NCI-H2029 treated with DMSO at 0.1 percent for 48 hours (cell line): Measurements from ENCODE around the gene SLC12A9.

Experiments used
- DNase-seq: peaks from one replicate; lab custom pipeline; 2025; lab: John Stamatoyannopoulos, UW

The SLC12A9 gene

GRCh38 chr7:100861616-100861985 is 9.1 kb downstream of the SLC12A9 start:
- no peak for DNase-seq

DNA sequence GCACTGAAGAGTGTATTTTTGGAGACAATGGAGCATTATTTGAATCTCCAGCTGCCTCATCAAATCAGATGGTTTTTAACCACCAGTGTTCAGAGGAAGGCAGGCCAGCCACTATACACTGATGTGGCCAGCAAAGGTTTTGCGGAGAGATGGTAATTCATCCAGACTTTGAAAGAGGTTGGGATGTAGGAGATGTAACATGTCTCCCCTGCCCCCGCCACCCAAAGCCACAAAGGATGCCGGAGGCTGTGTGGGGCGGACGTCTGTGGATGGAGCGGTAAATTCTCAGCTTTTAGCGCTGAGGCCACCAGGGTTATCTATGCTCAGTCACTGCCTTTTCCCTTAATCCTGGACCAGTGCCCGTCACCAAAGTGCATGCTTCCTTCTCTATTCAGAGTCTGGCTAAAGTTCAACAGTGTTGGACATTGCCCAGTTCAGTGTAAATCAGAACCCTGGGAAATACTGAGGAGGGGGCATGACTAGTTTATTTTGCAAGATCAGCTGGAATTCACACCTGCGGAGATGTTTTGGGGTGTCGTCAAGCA is 11.0 kb downstream of the SLC12A9 start:
- no peak for DNase-seq

GRCh38 chr7:100864263-100864845 is 11.8 kb downstream of the SLC12A9 start:
- DNase-seq: no peak

- DNase-seq: no peak
These were observed 12.9 kb downstream of the SLC12A9 start for GRCh38 chr7:100865372-100865911.

DNA sequence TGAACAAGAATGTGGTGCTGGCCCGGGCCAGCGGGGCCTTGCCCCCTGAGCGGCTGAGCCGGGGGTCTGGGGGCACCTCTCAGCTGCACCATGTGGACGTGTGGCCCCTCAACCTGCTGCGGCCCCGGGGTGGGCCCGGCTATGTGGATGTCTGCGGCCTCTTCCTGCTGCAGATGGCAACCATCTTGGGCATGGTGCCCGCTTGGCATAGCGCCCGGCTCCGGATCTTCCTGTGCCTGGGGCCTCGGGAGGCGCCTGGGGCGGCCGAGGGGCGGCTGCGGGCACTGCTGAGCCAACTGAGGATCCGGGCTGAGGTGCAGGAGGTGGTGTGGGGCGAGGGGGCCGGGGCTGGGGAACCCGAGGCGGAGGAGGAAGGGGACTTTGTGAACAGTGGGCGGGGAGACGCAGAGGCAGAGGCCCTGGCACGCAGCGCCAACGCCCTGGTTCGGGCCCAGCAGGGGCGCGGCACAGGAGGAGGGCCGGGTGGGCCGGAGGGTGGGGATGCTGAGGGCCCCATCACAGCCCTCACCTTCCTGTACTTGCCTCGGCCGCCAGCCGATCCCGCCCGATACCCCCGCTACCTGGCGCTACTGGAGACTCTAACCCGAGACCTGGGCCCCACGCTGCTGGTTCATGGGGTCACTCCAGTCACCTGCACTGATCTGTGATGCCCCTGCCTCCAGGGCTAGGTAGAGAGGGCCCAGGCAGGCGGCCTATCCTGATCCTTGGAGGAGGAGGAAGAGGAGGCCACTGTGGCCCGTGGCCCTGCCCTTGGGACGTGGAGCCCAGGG is 13.6 kb downstream of the SLC12A9 start:
- peak; percentile 51 for DNase-seq

- DNase-seq: no peak
These were observed 14.2 kb downstream of the SLC12A9 start for GRCh38 chr7:100866729-100867039.

- no peak for DNase-seq
These were observed 14.7 kb downstream of the SLC12A9 start, which contains the start of gene TRIP6 for GRCh38 chr7:100867040-100867775. Gene TRIP6, plus strand, starts transcription at chr7:100867387. Its CDS starts 111 bp downstream, at chr7:100867498.

- no peak for DNase-seq
These were observed 15.4 kb downstream of the SLC12A9 start for GRCh38 chr7:100867776-100868485.

GRCh38 chr7:100873599-100874299 is 21.2 kb downstream of the SLC12A9 start:
- no peak for DNase-seq

DNA sequence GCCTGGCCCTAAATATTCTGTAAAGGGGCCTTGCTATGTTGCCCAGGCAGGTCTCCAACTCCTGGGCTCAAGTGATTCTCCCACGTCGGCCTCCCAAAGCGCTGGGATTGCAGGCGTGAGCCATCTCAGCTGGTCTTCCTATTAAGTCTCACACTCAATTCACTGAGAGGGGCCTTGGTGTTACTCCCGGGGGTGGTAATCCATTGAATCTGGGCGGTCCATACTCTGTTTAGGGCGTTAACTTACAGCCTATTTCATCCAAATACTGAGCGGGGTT is 21.7 kb downstream of the SLC12A9 start:
- no peak for DNase-seq

DNA sequence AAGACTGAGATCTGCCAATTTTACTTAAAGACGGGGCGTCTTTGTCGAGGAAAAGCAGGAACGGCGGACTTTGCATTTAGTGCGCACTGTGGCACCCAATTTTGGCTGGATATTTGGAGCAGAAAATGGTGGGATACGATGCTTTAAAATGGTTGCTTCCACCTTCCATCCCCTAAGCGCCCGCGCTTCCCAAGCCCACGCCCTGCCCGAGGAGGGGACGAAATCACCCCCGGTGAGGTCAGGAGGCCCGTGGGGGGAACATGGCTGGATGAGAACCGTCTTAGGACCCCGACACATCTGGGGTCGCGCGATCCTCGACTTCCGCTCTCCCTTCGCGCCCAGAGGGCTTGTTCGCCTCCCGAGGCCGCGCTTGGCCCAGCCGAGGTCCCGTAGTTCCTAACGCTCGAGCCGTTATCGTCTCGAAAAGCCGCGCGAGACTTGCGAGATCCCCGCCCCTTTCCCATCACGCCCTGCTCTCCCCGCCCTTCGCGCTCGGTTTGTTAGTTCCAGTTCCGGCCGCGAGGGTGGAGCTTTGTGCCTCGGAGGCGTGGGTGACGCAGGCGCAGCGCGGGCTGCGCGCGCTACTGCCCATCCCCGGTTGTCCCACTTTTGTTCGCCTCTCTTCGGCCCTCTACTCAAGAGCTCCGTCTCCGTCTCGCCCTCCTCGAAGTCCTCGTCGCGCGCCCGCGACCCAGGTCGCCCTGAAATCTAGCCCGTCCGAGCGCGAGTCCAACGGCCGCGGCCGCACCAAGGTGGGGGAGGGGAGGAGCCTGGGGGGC is 22.3 kb downstream of the SLC12A9 start, which contains the start of gene SRRT:
Gene SRRT, plus strand, starts transcription at position 527 of the 779 bp plus-strand sequence. CDS start 488 bp downstream, outside the sequence.
- peak; percentile 89 for DNase-seq

GRCh38 chr7:100875356-100875751 is 22.8 kb downstream of the SLC12A9 start:
- DNase-seq: no peak

DNA sequence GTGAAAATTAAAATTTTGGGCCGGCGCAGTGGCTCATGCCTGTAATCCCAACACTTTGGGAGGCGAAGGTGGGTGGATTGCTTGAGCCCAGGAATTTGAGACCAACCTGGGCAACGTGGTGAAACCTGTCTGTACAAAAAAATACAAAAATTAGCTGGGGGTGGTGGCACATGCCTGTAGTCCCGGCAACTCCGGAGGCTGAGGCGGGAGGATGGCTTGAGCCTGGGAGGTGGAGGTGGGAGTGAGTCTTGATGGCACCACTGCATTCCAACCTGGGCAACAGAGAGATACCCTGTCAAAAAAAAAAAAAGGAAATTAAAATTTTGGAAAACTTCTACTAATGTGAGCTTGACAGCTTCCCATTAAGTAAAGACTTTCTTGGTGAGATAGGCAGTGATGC is 25.5 kb downstream of the SLC12A9 start:
- DNase-seq: no peak

DNA sequence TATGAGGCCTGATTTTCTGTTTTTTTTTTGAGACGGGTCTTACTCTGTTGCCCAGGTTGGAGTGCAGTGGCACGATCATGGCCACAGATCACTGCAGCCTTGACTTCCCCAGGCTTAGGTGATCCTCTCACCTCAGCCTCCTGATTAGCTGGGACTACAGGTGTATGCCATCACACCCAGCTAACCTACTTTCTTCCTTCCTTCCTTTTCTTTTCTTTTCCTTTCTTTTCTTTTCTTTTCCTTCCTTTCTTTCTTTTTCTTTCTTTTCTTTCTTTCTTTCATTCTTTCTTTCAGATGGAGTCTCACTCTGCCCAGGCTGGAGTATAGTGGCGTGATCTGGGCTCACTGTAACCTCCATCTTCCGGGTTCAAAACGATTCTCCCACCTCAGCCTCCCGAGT is 26.2 kb downstream of the SLC12A9 start:
- no peak for DNase-seq

- no peak for DNase-seq
These were observed 27.3 kb downstream of the SLC12A9 start for GRCh38 chr7:100879685-100880261.

DNA sequence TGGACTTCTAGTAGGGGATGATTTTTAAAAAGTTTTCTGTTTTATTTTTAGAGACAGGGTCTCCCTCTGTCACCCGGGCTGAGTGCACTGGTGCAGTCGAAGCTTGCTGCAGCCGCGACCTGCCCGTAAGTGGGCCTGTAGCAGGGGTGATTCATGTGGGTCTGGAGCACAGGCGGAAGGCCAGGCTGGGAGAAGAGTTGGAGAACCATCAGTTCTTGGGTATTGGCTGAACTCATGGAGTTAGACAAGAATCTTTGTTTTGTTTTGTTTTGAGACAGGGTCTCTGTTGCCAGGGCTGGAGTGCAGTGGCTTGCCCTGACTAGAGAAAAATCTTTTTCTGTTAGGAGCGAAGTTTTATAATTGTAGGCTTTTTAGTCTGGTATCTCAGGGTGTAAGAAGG is 28.1 kb downstream of the SLC12A9 start:
- no peak for DNase-seq

- DNase-seq: no peak
These were observed 28.6 kb downstream of the SLC12A9 start for GRCh38 chr7:100881136-100881535.

GRCh38 chr7:100882201-100882600 is 29.7 kb downstream of the SLC12A9 start:
- DNase-seq: no peak

- no peak for DNase-seq
These were observed 30.4 kb downstream of the SLC12A9 start for GRCh38 chr7:100882785-100883526.
